ENCODE results near the gene RWDD4.

- no peak for TF ChIP-seq CTCF (IDR thresholded peaks at IDR 0.05)
- TF ChIP-seq POLR2AphosphoS5 (IDR thresholded peaks at IDR 0.05), result no peak
- TF ChIP-seq POLR2A (IDR thresholded peaks at IDR 0.05), result no peak
Measured at GRCh38 chr4:183645326-183645725, 13.7 kb downstream of the RWDD4 start.

Measured in prostate gland (tissue), 2 donors.